BE2C (cell line): ENCODE data around the gene PARD3.

Experiments
- DNase-seq: peaks from one replicate; pipeline ENCODE4 v3.0.0-alpha.2; 2020
- H3K27me3 ChIP-seq: fragments of 250-450 bp; sonication (Bioruptor Pico); 2 replicates; pipeline ENCODE4 v1.5.1; 2020; ENCODE audit warnings: mild to moderate bottlenecking
- H3K36me3 ChIP-seq: fragments of 250-450 bp; sonication (Bioruptor Pico); 2 replicates; pipeline ENCODE4 v1.5.1; 2020; ENCODE audit warnings: mild to moderate bottlenecking
- H3K4me1 ChIP-seq: fragments of 250-450 bp; sonication (Bioruptor Pico); 2 replicates; pipeline ENCODE4 v1.5.1; 2020
- H3K4me3 ChIP-seq: 2 replicates; pipeline ENCODE4 v1.5.1; 2011; ENCODE audit warnings: low read depth, low read length
- H3K9me3 ChIP-seq: fragments of 250-450 bp; sonication (Bioruptor Pico); 2 replicates; pipeline ENCODE4 v1.5.1; 2020
- TF ChIP-seq, protein P1 (sequence below): IDR thresholded peaks from 2 replicates; pipeline ENCODE4 v1.5.1; 2012; ENCODE audit warnings: mild to moderate bottlenecking, low read depth, low read length

The PARD3 gene

GRCh38 chr10:34213193-34213804 lies 601.8 kb downstream of the PARD3 start:
- Histone ChIP-seq H3K4me3 (no peak overlapping the region), H3K4me1 (peaks cover 30% of the 10 kb centered on the region), H3K9me3 (no peaks in the 10 kb centered on the region), H3K27me3 (no peaks in the 10 kb centered on the region), H3K36me3 (no peaks in the 10 kb centered on the region)
- DNase-seq: no peak
- TF ChIP-seq, protein P1, sequence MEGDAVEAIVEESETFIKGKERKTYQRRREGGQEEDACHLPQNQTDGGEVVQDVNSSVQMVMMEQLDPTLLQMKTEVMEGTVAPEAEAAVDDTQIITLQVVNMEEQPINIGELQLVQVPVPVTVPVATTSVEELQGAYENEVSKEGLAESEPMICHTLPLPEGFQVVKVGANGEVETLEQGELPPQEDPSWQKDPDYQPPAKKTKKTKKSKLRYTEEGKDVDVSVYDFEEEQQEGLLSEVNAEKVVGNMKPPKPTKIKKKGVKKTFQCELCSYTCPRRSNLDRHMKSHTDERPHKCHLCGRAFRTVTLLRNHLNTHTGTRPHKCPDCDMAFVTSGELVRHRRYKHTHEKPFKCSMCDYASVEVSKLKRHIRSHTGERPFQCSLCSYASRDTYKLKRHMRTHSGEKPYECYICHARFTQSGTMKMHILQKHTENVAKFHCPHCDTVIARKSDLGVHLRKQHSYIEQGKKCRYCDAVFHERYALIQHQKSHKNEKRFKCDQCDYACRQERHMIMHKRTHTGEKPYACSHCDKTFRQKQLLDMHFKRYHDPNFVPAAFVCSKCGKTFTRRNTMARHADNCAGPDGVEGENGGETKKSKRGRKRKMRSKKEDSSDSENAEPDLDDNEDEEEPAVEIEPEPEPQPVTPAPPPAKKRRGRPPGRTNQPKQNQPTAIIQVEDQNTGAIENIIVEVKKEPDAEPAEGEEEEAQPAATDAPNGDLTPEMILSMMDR: no peak

DNA sequence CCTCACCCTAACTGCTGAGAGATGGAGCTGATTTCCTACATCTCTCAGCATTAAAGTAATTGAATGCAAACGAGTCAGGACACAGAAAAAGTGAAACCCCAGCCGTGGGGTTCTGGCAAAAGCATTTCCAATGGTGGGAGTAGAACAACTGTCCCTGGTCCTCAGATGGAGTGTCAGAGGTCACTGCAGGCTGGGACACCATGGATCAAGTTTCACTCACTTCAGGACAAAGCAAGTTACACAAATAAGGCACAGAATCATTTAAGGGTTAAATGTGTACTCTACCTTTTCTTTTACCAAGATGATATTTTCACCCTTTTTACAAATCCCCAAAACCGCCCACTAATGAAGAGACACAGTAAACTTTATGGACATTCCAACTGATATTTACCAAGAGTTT lies 607.8 kb downstream of the PARD3 start:
- no peak for DNase-seq
- no peak overlapping the region for H3K4me3 ChIP-seq
- TF ChIP-seq, protein P1: no peak
- H3K27me3 ChIP-seq: no peaks in the 10 kb centered on the region
- H3K4me1 ChIP-seq: no peaks in the 10 kb centered on the region; the same call in 1 of the 2 replicates
- no peaks in the 10 kb centered on the region for H3K36me3 ChIP-seq
- no peaks in the 10 kb centered on the region for H3K9me3 ChIP-seq

DNA sequence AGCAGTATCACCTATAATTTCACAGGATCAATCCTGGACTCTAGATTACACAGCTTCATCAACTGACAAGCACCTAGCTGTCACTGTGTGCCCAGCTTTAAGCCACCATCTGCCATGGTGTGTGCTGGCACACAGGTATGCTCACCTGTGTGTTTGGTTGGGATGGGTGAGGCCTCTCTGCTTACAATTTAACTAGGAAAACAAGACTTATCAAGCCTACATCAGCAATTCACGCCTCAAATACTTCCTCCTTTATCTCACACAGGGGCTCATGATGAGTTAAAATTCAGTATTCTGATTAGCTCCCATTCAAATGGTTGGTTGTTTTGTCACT lies 608.2 kb downstream of the PARD3 start:
- TF ChIP-seq, protein P1: no peak
- no peak for DNase-seq

DNA sequence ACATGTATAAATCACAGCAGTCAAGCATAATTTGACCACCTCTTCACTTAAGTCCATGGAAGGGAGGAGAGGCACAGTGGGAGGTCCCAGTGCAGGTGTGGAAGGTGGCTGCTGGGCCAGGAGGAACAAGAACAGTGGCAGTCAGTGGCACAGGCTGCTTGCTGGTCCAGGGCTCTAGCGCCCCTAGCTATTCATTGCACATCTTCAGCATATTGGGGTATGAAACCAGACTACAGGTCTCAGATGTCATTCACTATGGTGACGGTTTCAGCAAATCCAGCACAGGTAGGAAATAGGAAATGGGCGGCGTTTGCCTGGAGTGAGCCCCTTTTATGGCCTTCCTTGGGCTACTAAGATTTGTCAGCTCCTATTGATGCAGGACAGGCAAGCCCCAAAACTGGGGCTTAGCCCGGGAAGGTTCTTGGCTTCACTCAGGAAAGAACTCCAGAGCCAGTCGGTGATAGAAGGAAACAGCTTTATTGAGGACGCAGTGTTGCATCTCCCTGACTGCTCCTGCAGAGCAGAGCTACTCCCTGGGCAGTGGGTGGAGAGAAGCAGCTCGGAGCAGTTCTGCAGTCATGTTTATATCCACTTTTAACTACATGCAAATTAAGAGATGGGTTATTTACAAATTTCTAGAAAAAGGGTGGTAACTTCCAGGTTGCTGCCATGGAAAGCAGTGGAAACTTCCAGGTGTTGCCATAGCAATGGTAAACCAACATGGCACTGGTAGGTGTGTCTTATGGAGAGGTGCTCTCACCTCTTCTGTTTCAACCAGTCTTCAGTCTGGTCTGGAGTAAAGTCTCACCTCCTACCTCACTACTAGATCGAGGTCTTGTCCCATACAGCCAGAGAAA lies 608.8 kb downstream of the PARD3 start:
- Histone ChIP-seq H3K4me1 (no peaks in the 10 kb centered on the region; the same call in 1 of the 2 replicates), H3K36me3 (no peaks in the 10 kb centered on the region), H3K4me3 (no peak overlapping the region), H3K27me3 (no peaks in the 10 kb centered on the region), H3K9me3 (no peaks in the 10 kb centered on the region)
- DNase-seq: no peak
- TF ChIP-seq, protein P1: peak; percentile 3; the same call in 1 of the 2 replicates

More for the DNA sequence above, 608.2 kb downstream of the PARD3 start:
- Histone ChIP-seq H3K4me3 (no peak overlapping the region), H3K36me3 (no peaks in the 10 kb centered on the region), H3K27me3 (no peaks in the 10 kb centered on the region), H3K4me1 (no peaks in the 10 kb centered on the region; the same call in 1 of the 2 replicates), H3K9me3 (no peaks in the 10 kb centered on the region)

DNA sequence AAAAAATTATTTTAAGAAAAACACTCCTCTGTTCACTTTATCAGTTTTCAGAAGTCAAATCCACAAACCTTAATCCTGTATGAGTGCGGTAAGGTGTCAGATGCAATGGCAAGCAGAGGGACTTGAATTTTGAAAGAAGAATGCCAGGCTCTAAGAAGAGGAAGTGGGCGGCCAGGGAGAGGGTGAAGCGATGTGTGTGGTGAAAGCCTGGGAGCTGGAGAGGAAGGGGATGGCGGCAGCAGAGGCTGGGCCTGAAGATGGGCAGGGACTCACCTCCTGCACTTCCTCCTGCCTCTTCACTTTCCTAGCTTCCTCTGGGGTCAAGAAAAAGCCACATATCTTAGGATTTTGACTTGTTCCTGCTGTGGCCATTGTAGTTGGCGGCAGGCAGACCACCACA lies 609.6 kb downstream of the PARD3 start:
- TF ChIP-seq, protein P1: no peak
- Histone ChIP-seq H3K9me3 (no peaks in the 10 kb centered on the region), H3K4me3 (no peak overlapping the region), H3K36me3 (no peaks in the 10 kb centered on the region), H3K27me3 (no peaks in the 10 kb centered on the region), H3K4me1 (peaks cover 4% of the 10 kb centered on the region; the same call in 1 of the 2 replicates)
- DNase-seq: no peak

DNA sequence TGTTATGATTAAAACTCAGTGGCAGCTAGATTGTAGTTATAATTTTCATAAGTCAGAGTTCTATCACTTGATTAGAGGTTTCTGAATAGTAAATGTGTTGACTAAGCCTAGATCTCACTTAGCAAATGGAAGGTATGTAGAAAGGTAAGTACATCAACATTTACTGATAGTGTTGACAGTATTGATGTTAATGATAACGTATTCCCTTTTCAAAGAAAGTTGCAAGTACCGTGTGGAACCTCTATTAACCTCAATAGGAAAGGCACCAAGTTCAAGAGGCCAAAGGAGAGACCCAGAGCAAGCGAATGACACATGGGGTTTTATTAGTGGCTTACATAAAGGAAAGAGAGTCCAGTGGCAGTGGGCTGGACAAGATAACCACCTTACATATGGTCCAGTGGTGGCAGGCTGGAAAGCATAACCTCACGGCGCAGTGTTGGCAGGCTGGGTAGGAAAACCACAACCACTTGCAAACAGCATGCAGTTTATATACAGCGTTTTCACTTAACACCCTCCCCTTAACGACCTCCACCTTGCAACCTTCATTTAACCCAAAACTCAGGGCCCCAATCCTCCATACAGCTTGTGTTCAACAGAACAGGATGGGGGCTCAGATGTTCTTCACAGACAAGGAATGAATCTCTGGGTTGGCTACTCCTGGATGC lies 611.0 kb downstream of the PARD3 start:
- DNase-seq: no peak

More for the DNA sequence above, 611.0 kb downstream of the PARD3 start:
- H3K36me3 ChIP-seq: no peaks in the 10 kb centered on the region
- H3K9me3 ChIP-seq: no peaks in the 10 kb centered on the region
- no peaks in the 10 kb centered on the region for H3K27me3 ChIP-seq
- TF ChIP-seq, protein P1: no peak
- peaks cover 15% of the 10 kb centered on the region for H3K4me1 ChIP-seq
- no peak overlapping the region for H3K4me3 ChIP-seq
